HepG2 (cell line): Measurements from ENCODE around the gene CIB1. TPM values are rescaled to one million over a fixed set of nuclear protein-coding genes. Genes with fewer than 3 reads are reported as not detected.

Experiments used
- ARNTL ChIP-seq: sonication (generic); formaldehyde crosslinking; IDR thresholded peaks from 2 replicates; pipeline ENCODE4 v1.4.0; 2020; ENCODE audit warnings: mild to moderate bottlenecking, missing genetic modification reagents
- ASH2L ChIP-seq: fragments of 300-600, 200-600 bp; sonication (generic); IDR thresholded peaks from 2 replicates; pipeline ENCODE4 v1.7.0; 2017; ENCODE audit warnings: low read depth, mild to moderate bottlenecking, moderate library complexity, mixed read lengths, low read length; ENCODE audit not compliant: insufficient read length
- CCDC6 ChIP-seq: sonication (generic); formaldehyde crosslinking; IDR thresholded peaks from 2 replicates; pipeline ENCODE4 v1.8.1; 2022; ENCODE audit warnings: mild to moderate bottlenecking, missing genetic modification reagents, moderate library complexity
- FOXP4 ChIP-seq: sonication (generic); formaldehyde crosslinking; IDR thresholded peaks from 2 replicates; pipeline ENCODE4 v1.4.0; 2020; ENCODE audit warnings: missing genetic modification reagents
- GABPA ChIP-seq, 2 experiments: IDR thresholded peaks; 2 replicates each; pipeline ENCODE4 v1.6.1; 2011 to 2016; ENCODE audit warnings: low read depth in 2 of 2, low read length in 1 of 2, missing biosample characterization in 1 of 2, missing genetic modification characterization in 1 of 2
- KLF6 ChIP-seq: IDR thresholded peaks from 2 replicates; pipeline ENCODE4 v1.8.0; 2016; ENCODE audit warnings: missing biosample characterization, missing genetic modification reagents
- KMT2A ChIP-seq: sonication (generic); formaldehyde crosslinking; IDR thresholded peaks from 2 replicates; pipeline ENCODE4 v1.4.0; 2020; ENCODE audit warnings: missing genetic modification reagents
- MTA1 ChIP-seq: sonication (generic); formaldehyde crosslinking; IDR thresholded peaks from 2 replicates; pipeline ENCODE4 v1.4.0; 2020; ENCODE audit warnings: missing genetic modification reagents, mild to moderate bottlenecking, borderline replicate concordance
- PHF21A ChIP-seq: sonication (generic); formaldehyde crosslinking; IDR thresholded peaks from 2 replicates; pipeline ENCODE4 v1.5.0; 2020; ENCODE audit warnings: mild to moderate bottlenecking, missing genetic modification reagents
- TARDBP ChIP-seq: sonication (generic); formaldehyde crosslinking; IDR thresholded peaks from 2 replicates; pipeline ENCODE4 v1.8.0; 2022; ENCODE audit warnings: mild to moderate bottlenecking, missing genetic modification reagents
- TOPORS ChIP-seq: sonication (generic); formaldehyde crosslinking; IDR thresholded peaks from 2 replicates; pipeline ENCODE4 v1.8.0; 2023; ENCODE audit warnings: mild to moderate bottlenecking, missing genetic modification reagents
- YEATS4 ChIP-seq: sonication (generic); formaldehyde crosslinking; IDR thresholded peaks from 2 replicates; pipeline ENCODE4 v1.4.0; 2020; ENCODE audit warnings: missing genetic modification reagents, borderline replicate concordance
- ZBTB37 ChIP-seq: sonication (generic); formaldehyde crosslinking; IDR thresholded peaks from 2 replicates; pipeline ENCODE4 v1.4.0; 2020; ENCODE audit warnings: mild to moderate bottlenecking, missing genetic modification reagents
- ZC3H4 ChIP-seq: sonication (generic); formaldehyde crosslinking; IDR thresholded peaks from 2 replicates; pipeline ENCODE4 v1.4.0; 2020; ENCODE audit warnings: missing genetic modification reagents, borderline replicate concordance
- ZKSCAN8 ChIP-seq: IDR thresholded peaks from 2 replicates; pipeline ENCODE4 v1.6.1; 2016; ENCODE audit warnings: borderline replicate concordance, missing genetic modification reagents, missing compliant biosample characterization
- ZNF205 ChIP-seq: IDR thresholded peaks from 2 replicates; pipeline ENCODE4 v1.6.1; 2018; ENCODE audit warnings: missing biosample characterization, missing genetic modification reagents
- ZNF414 ChIP-seq: sonication (generic); formaldehyde crosslinking; IDR thresholded peaks from 2 replicates; pipeline ENCODE4 v1.5.0; 2020; ENCODE audit warnings: missing genetic modification reagents
- polyA plus RNA-seq, 8 experiments: library from polyadenylated mRNA; depleted of rRNA in 3 of 8; stranded (reverse) in 7 of 8; unstranded in 1 of 8; fragments of >200 nt; fragmentation: Illumina TruSeq in 4 of 8; extraction: Trizol in 4 of 8; gene quantifications; 2 replicates each; pipeline versions ENCODE4 v1.2.1 to v1.2.3, GENCODE V29; 2011 to 2016; ENCODE audit warnings: low read depth in 4 of 8, missing spikeins in 1 of 8, mixed read lengths in 1 of 8; ENCODE audit not compliant: insufficient read depth in 1 of 8
- total RNA-seq, 5 experiments: library from RNA; depleted of rRNA; stranded (reverse); fragments of >200 nt; fragmentation: Illumina TruSeq; extraction: Trizol; gene quantifications; 2 replicates each; pipeline ENCODE4 v1.2.3, GENCODE V29; 2016; ENCODE audit warnings: low read depth in 1 of 5
- TF ChIP-seq, protein P1 (sequence below): IDR thresholded peaks from 2 replicates; pipeline ENCODE4 v1.6.1; 2016
- TF ChIP-seq, protein P2 (sequence below): sonication (generic); formaldehyde crosslinking; IDR thresholded peaks from 2 replicates; pipeline ENCODE4 v1.8.1; 2023; ENCODE audit warnings: mild to moderate bottlenecking, moderate library complexity, missing genetic modification reagents
- TF ChIP-seq, protein P3 (sequence below): sonication (generic); formaldehyde crosslinking; IDR thresholded peaks from 2 replicates; pipeline ENCODE4 v1.4.0; 2020; ENCODE audit warnings: mild to moderate bottlenecking, missing genetic modification reagents

The CIB1 gene
- total and polyA plus RNA-seq, 2 of the 13 experiments (the other 11 are each of a cell fraction or from before 2014, with no cell fraction given) = 38.7 to 72.7 TPM

- TF ChIP-seq ARNTL (CRISPR knock-in tag) = no peak; the same call in 1 of the 2 replicates
- peak; percentile 71 for TF ChIP-seq ASH2L
- peak; percentile 42; the same call in 1 of the 2 replicates for TF ChIP-seq MTA1 (CRISPR knock-in tag)
- TF ChIP-seq FOXP4 = 0 out of 2 replicates have a peak, but pooled peaks have one; percentile 27
- peak; percentile 53; the same call in 1 of the 2 replicates for TF ChIP-seq YEATS4
- 0 out of 2 replicates have a peak, but pooled peaks have one; percentile 13 for TF ChIP-seq ZBTB37 (CRISPR knock-in tag)
- TF ChIP-seq, protein P1, sequence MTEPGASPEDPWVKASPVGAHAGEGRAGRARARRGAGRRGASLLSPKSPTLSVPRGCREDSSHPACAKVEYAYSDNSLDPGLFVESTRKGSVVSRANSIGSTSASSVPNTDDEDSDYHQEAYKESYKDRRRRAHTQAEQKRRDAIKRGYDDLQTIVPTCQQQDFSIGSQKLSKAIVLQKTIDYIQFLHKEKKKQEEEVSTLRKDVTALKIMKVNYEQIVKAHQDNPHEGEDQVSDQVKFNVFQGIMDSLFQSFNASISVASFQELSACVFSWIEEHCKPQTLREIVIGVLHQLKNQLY (CRISPR knock-in tag) = peak; percentile 20; the same call in 1 of the 2 replicates
- TF ChIP-seq TARDBP (CRISPR knock-in tag) = peak; percentile 41; the same call in 1 of the 2 replicates
- peak; percentile 36; the same call in 1 of the 2 replicates for TF ChIP-seq PHF21A (CRISPR knock-in tag)
- peak; percentile 22; the same call in 1 of the 2 replicates for TF ChIP-seq ZNF205 (CRISPR knock-in tag)
- TF ChIP-seq TOPORS = no peak
- TF ChIP-seq, protein P2, sequence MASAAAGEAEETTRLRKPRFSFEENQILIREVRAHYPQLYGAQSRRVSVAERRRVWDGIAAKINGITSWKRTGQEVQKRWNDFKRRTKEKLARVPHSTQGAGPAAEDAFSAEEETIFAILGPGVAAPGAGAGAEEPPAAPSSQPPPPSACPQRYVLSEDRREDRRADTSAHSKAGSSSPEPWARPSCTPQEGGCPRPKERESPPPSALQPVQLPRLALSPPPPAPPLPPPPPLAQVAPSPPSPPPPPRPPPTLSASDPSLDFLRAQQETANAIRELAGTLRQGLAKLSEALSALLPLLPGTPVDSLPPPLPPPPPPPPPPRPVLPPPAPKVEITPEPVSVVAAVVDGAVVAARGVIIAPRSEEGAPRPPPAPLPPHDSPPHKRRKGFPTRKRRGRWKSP (CRISPR knock-in tag) = peak; percentile 62; the same call in 1 of the 2 replicates
- TF ChIP-seq, protein P3, sequence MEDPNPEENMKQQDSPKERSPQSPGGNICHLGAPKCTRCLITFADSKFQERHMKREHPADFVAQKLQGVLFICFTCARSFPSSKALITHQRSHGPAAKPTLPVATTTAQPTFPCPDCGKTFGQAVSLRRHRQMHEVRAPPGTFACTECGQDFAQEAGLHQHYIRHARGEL = 0 out of 2 replicates have a peak, but pooled peaks have one; percentile 60
- 0 out of 2 replicates have a peak, but pooled peaks have one; percentile 48 for TF ChIP-seq ZKSCAN8 (CRISPR knock-in tag)
- TF ChIP-seq GABPA (IDR thresholded peaks at IDR 0.05; ENCODE audit: low read depth, low read length) = no peak
- TF ChIP-seq GABPA (CRISPR knock-in tag; IDR thresholded peaks at IDR 0.05; ENCODE audit: low read depth) = peak; percentile 63
- TF ChIP-seq ZC3H4 (CRISPR knock-in tag) = no peak
- peak; percentile 88; the same call in 1 of the 2 replicates for TF ChIP-seq CCDC6 (CRISPR knock-in tag)
- TF ChIP-seq KLF6 (CRISPR knock-in tag) = peak; percentile 18; the same call in 1 of the 2 replicates
- peak; percentile 56; the same call in 1 of the 2 replicates for TF ChIP-seq ZNF414
- TF ChIP-seq KMT2A (CRISPR knock-in tag) = peak; percentile 65
Observed at GRCh38 chr15:90233387-90234095, at the start of gene CIB1 (continued).
